HG02885 (cell line): Measurements from ENCODE around the gene TFF3.

Experiments used
- ATAC-seq: cut with Tn5 transposase; IDR thresholded peaks from one replicate; pipeline ENCODE4 v1.9.1; 2021; ENCODE audit warnings: mild to moderate bottlenecking; ENCODE audit not compliant: unreplicated experiment, poor library complexity

The TFF3 gene

GRCh38 chr21:42272984-42273600 lies 42.1 kb downstream of the TFF3 start:
- no peak for ATAC-seq

- ATAC-seq, result no peak
Observed at GRCh38 chr21:42272109-42272962, 42.9 kb downstream of the TFF3 start.

- no peak for ATAC-seq
Observed at GRCh38 chr21:42271065-42271464, 44.1 kb downstream of the TFF3 start.

GRCh38 chr21:42269386-42269785 lies 45.8 kb downstream of the TFF3 start:
- no peak for ATAC-seq

GRCh38 chr21:42266971-42267556 lies 48.1 kb downstream of the TFF3 start:
- no peak for ATAC-seq

GRCh38 chr21:42265231-42265812 lies 49.9 kb downstream of the TFF3 start:
- ATAC-seq, result no peak

GRCh38 chr21:42264245-42265195 lies 50.7 kb downstream of the TFF3 start:
- no peak for ATAC-seq

- ATAC-seq, result no peak
Observed at GRCh38 chr21:42263591-42264131, 51.5 kb downstream of the TFF3 start.

GRCh38 chr21:42262831-42263231 lies 52.4 kb downstream of the TFF3 start:
- ATAC-seq, result no peak

GRCh38 chr21:42261829-42262200 lies 53.4 kb downstream of the TFF3 start:
- ATAC-seq, result no peak
